Kidney capillary endothelial cell (primary cell): ENCODE results near the gene ATP8A2.

Source experiments
- DNase-seq: peaks from one replicate; pipeline ENCODE4 v3.0.0-alpha.2; 2018; ENCODE audit warnings: low spot score

Gene ATP8A2

DNA sequence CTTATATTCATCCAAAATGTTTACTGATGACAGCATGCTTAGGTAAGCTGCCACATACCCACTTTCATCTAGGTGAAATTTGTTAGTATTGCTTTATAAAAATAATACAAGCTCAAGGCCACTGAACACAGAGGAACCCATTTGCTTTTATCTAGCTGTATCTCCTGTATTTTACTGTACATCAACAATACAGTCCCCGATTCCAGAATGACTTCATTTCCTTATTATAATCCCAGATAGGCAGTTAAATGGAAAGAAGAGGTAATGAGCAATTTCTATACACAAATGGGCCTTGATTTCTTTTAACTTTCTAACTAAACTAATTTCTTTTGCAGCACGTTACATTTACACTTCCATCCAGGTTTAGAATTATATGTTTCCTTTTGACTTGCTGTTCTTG lies 593.8 kb downstream of the ATP8A2 start:
- DNase-seq = no peak

DNA sequence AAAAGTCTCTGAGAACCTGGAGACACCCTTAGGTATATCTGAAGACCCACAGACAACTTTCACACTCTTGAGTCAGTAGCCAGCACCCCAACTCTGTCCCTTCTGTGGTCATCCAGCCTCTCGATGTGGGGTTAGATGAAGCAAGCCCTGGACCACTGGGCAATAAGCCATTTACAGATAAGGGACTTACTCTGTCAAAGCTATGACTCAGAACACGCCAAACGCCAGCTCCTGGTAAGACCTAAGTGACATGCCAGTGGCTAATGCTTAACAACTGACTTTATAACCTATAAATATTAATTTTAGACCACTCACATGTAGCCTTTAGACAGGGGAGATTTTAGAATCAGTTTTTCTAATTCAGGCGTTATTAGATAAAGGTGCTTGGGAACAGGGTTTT lies 594.3 kb downstream of the ATP8A2 start:
- no peak for DNase-seq

DNA sequence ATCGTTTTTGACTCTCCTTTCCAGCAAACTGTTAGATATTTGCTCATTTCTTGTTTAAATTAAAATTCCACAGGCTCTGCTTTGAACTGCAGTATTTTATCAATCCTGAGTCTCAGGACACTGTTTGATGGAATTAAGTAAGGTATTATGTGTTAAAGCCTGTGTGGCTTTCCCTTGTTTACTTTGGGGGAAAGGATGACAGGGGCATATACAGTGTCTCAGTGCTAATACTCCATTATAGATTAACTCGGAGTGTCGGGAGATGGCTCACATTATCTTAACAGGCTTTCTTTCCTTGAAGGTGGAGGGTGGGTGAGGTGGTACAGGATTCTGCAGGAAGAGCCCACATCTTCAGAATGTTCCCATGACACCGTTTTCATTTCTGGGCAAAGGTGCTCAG lies 595.4 kb downstream of the ATP8A2 start:
- no peak for DNase-seq

DNA sequence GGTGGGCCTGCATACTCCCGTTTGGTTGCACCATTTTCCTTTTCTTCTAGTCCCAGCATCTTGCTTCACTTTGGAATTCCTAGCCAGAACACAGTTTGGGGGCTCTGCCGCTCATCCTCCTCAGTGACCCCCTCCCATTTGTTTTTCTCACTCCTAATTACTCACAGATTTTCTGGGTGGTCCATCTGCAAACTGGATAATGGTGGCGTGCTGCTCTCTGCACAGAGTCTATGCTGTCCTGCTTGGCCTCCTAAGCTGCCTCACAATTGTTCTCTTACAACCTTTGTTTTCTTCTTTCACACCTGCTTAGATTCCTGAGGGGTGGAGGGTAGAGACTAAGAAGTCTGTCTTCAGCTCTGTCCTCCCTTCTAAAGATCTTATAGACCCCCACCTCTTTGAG lies 599.3 kb downstream of the ATP8A2 start:
- DNase-seq = no peak

DNA sequence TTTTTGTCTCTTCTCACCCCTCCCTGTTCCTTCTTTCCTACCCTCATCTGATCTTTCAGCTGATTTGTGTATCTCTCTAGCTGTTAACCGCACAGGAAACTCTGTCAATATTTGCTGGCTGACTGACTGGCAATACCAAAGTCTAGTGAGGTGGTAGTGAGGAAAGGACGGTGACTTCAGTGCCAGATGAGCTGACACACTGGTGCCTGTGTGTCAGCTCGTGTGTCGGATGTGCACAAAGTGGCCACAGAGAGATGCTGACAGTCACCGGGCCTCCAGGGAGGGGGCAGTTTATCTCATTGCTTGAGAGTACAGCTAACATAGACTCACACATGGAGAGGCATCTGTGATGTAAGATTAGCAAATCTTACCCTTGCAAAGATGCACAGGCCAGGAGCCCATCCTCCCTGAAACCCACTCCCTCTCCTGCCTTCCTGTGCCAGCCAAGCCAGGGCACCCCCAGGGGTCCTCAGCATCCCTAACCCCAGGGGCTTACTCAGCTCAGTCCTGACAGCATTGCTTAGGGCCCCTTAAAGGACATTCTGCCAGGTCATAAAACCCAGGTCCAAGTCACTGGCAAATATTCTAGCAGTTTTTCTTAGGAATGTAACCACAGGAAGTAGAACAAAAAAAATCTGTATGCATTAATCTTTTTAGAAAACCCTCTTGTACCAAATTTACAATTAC lies 599.8 kb downstream of the ATP8A2 start:
- no peak for DNase-seq

DNA sequence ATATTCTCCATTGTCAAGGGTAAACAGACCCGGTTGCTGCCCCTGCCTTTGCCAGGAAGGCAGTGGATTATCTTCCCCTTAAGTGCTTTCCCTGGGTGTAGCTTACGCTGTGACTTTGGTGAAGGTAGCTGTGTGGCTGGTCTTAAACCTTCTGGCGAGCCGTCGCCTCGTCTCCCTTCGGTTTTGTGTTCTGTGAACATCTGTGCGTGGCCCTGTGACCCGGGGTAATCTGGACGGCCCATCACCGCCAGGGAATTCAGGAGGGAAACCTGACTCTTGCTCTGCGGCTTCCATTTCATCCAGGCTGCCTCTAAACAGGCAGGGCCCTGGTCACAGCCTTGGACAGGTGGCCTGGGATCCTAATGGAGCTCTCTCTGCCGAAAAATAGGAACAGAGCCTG lies 601.3 kb downstream of the ATP8A2 start:
- no peak for DNase-seq

DNA sequence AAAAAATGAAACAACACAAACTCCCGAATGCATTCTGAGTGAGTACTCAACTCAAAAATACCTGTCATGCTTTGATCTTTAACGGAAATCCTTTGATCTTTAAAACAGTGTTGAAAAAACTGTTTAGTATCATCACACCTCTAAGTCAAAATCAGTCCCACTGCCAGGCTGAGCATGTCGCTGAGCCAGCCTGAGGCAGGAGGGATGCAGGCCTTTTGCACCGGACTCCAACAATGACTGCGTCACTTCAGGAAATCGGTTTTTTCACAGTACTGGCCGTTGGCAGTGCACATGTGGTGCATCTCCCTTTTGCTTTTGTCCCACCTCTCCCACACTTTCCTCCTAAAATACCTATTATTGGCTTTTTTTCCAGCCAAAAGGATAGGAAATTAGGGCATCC lies 601.8 kb downstream of the ATP8A2 start:
- no peak for DNase-seq

DNA sequence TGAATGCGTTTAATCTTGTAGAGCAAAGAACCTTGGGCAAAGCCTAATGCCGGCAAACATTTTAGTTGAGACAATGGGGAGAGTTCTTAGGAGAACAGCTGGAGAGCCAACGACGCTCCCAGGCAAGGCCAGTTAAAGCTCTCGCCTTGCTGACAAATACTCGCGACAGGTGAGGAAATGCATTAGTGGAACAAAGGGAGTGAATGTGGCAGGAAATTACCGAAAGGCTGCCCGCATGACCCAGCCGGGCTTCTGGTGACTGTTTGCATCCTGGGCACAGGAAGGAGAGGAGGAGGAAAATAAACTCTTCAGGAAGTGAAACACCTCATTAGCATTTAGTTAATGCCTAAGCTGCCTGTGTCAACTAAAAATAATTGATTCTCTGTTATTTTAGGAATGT lies 605.4 kb downstream of the ATP8A2 start:
- DNase-seq = peak; percentile 64

DNA sequence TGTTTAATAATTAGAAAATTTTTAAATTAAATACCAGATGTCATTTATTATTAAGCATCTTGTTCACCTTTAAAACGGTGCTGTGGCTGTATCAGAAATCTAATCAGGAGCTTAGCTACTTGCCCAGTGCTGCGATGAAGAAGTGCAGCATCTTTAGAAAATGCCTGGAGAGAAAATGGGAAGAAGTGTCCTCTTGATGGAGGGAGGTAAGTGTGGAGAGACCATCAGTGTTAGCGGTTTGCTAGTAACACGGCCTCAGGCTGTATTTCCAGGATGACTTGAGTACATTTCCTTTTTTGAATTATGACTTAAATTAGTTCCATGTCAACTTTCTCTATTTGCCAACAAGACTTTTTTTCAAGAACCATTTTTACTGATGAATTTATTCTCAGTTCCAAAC lies 605.9 kb downstream of the ATP8A2 start:
- no peak for DNase-seq

DNA sequence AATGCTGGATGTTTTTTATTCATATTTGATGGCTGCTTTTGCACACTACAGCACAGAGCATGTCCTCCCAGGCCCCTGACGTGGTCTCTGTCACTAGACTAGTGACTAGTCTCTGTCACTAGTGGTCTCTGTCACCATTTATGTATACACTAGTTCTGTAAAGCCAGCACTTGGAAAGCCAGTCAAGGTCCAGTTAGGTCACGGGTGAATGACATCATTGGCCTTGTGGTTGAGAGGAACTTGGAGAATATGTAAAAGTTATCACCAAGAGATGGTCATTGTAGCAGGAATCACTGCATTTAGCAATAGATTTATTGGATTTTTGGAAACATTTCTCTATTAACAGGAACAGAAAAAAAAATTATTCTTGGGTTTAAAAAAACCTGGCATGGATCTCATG lies 607.2 kb downstream of the ATP8A2 start:
- DNase-seq = no peak

DNA sequence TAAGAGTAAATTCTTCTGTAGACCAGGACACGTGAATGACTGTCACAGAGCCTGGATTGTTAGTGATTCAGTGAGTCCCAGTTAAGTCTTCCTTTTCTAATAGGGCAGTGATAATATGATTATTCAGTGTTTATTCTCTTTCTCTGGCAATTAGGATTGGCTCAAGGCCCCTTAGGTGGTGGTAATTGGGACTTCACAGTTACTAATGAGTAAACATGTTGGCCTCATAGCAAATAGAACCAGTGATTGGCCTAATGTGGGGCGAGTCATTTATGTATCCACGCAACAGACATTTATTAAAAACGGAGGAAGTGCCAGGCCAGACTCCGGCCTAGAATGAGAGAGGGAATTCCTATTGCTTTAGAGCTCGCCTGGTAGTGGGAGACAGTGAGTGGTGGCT lies 607.6 kb downstream of the ATP8A2 start:
- no peak for DNase-seq

DNA sequence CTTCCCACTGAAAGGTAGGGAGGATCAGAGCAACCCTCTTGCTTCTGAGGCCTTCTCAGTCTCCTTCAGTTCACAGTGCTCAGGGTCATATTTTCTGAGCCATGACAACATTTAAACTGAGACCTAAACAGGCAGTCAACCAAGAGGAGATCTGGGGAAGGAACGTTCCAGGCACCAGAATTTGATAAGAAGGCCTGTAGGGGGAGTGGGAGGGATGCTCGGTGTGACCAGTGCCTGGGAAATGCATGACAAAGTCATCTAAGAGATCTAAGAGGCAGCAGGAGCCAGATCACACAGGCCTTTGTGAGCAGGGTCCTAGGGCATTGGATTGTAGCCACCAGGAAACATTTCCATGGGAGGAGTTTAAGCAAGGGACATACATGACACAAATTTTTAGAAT lies 608.5 kb downstream of the ATP8A2 start:
- DNase-seq = peak; percentile 33

DNA sequence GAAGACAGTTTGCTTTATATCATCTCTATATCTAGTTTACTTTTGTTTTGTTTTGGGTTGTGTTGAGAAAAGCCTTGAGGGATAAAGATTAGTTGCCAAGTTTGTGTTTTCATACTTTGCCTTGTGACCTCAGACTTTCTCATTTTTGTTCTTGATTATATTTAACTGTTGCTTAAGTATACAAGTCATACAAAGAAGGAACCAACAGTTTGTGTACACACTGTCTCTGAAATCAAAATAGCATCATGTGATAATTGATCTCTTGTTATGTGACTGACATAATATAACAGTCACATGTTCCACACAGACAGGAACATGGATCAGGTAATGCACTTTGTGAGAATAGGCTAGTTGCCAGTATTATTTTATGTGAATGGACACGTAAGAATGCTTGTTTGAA lies 609.3 kb downstream of the ATP8A2 start:
- DNase-seq = no peak

DNA sequence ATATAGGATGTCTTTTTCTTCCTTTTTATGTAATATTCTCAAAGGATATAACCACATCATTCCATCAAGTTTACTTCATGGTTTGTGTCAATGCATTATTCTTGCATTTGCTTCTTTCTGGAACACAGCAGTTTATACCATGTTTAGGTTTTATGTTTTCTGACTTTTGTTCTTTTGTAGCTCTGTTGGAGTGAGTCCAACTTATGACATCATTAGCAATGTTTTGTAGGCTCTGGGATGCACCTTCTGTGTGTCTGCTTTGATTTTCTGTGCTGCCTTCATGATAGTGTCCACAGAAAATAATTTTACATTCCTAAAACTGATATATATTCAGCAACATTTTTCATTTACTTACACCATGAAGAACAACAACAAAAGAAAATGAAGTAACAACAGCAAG lies 611.1 kb downstream of the ATP8A2 start:
- DNase-seq = no peak

DNA sequence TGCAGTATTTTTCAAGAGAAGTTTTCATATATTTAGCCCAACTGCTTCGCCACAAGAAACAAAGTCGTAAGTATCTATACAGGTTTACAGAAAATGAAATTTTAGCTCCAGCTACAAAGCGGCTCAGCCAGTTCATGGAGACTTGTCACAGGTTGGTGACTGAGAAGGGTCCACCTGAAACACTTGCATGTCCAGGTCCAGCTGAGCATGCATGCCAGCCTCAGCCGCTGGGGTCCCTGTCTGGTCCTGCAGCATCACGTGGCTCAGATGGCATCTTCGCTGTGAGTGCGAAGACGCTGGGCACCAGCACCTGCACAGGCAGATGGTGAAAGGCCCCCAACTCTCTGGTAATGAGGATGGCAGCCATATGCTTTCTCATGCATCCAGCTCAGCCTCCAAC lies 616.2 kb downstream of the ATP8A2 start:
- DNase-seq = no peak

DNA sequence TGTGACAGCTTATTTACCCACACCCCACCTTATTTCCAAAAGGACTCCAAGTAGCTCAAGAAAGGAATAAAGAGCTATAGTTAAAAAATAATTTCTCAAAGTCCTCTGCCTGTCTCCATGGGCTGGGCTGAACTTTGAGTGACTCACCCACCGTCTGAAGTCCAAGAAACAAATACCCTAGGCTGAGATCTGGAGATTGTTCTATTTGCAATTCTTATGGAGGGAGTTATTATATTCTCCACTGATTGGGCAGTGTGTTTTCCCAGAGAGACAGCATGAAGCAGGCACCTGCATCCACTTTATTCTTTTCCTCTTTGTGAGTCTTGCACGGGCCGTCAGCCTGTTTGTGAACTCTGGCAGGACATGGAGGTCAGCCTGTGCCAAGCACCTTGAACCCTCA lies 616.9 kb downstream of the ATP8A2 start:
- DNase-seq = no peak

DNA sequence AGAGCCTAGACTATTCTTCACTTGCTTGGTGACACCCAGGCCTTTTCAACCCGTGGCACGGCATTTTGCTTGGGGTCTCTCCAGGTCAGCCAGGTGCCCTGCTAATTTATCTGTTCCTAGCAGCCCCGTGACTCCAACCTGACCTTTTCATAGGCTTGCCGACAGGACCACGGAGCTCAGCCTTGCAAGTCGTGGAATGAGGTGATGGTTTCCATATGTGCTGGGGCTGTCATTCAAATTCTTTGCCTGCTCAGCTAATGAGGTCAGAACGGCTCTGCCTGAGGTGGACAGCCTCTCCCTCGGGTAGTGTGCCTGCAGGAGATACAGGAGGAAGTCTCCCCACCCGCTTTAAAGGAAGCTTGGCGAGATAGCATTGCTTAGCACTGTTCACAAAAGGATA lies 619.0 kb downstream of the ATP8A2 start:
- DNase-seq = no peak

DNA sequence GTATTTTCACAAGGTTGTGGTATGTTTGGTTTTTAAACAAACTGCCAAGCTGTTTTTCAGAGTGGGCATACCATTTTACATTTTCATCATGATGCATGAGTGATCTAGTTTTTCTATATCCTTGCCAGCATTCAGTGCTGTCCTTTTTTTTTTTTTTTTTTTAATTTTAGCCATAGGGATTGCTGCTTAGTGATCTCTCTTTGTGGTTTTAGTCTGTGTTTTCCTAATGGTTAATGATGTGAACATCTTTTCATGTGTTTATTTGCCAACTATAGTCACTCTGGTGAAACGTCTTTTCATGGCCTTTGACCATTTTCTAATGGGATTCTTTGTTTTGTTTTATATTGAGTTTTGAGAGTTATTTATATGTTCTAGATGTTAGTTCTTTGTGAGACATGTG lies 620.3 kb downstream of the ATP8A2 start:
- DNase-seq = no peak

DNA sequence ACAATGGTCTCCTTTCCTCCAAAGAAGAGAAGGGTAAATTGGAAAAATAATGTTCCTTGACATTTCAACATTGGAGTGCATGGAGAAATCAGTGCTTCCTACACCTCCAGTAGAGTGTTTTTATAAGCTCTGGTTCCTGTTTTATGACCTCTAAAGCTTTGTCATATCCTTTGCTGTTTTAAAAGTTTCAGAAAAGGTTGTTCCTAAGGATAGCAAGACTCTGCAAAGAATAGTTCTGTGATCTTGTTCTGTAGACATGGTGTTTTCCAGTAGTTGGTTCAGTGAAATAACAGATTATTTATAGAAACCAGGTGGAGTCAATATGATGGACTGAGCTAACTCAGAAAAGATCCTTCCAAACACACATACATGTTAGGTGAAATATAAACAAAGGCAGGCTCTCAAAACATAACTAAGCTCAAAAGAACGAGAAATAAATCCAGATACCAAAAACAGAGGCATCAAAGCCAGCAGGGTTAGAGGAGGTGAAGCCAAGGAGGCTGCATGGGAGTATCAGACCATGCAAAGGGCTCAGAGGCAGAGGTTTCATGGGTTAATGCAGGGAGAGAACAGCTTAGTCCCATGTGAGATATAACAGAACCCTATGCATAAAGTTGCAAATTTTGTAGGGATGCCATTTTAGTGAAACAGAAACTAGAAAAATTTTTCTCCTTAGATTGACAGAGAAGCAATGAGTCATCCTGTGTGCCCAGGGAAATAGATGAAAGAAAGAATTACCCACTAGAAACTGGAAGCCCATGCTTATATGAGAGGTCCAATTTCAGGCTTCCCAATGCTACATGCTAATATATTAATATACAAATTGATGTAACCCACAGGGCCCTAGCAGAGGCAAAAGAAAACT lies 635.7 kb downstream of the ATP8A2 start:
- DNase-seq = no peak

DNA sequence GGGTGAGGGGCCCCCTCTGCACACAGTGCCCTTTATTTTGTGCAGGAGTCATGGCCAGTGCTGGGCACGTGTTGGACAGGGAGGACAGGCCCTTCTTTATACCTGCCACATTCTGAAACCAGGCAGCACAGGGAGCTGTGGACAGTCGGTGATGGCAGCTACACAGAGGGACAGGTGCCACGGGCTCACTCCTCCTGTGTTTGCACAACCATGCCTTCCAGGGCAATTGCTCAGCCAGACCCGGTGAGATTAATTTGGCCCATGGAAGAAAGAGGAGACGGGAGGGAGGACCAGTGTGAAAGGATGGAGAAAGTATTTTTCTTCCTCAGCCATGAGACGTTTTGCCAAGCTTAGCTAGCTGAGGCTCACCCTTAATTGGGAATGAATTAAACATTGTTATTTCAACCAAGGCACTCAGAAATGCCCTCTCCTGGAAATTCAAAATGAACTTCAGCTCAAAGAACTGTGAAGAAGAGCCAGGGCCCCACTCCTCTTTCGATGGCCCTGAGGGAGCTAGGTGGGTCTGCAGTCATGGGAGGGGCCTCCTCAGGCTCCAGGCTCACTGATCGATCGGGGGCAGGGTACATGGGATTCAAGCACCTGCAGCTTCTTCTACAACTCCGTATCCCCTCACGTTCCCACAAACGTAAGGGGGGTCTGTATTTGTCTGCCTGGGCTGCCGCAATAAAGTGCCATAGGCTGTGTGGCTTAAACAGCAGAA lies 638.9 kb downstream of the ATP8A2 start:
- DNase-seq = no peak

DNA sequence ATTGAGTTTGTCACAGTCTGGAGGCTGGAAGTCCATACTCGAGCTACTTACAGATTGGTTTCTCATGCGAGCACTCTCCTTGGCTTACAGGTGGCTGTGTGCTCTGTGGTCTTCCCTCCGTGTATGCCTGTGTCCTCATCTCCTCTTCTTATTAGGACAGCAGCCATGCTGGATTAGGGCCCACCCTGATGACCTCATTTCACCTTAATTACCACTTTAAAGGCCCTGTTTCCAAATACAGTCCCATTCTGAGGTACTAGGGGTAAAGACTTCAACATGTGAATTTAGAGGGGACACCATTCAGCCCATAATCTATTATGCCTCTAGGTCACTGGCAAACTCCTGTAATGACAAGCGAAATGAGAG lies 639.4 kb downstream of the ATP8A2 start:
- DNase-seq = no peak

DNA sequence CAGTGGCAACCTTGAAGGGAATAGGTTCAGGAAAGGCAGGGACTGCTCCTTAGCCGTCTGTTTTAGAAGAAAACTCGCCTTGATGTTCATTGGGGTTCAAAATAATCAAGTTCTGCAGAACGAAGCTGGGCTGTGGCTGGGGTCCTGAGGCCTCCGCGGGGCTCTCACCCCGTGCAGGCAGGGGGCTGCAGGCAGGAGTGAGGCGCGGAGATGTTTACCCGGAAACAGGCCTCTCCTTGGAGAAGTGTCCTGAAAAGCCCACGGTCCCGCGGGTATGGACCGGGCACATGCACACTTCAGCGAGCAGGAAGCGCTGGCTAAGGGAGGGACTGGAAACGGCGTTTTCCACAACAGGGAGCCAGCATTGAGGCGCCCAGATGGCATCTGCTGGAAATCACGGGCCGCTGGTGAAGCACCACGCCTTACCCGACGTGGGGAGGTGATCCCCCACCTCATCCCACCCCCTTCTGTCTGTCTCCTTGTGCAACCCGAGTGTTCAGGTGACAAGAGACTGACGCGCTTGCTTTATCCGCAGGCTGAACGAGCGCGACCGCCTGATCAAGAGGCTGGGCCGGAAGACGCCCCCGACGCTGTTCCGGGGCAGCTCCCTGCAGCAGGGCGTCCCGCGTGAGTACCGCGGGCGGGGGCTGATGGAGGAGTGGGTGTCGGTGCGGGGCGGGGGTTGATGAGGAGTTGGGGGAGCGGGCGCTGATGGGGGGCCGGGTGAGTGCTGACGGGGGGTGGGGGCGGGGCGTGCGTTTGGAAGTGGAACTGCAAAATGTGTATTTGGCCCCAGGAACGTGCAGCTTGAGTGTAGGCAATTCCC lies 640.4 kb downstream of the ATP8A2 start:
- DNase-seq = no peak
